HG02588 (cell line): ENCODE data around the gene F11.
"Not testable (repeated sequence)": the region's sequence is repeated elsewhere in the genome, so short reads cannot be mapped to it uniquely, and the experiment has no call there.

ENCODE experiments used
- ATAC-seq: cut with Tn5 transposase; IDR thresholded peaks from one replicate; pipeline ENCODE4 v1.9.1; 2021; ENCODE audit warnings: mild to moderate bottlenecking, moderate library complexity; ENCODE audit not compliant: unreplicated experiment

The F11 gene

DNA sequence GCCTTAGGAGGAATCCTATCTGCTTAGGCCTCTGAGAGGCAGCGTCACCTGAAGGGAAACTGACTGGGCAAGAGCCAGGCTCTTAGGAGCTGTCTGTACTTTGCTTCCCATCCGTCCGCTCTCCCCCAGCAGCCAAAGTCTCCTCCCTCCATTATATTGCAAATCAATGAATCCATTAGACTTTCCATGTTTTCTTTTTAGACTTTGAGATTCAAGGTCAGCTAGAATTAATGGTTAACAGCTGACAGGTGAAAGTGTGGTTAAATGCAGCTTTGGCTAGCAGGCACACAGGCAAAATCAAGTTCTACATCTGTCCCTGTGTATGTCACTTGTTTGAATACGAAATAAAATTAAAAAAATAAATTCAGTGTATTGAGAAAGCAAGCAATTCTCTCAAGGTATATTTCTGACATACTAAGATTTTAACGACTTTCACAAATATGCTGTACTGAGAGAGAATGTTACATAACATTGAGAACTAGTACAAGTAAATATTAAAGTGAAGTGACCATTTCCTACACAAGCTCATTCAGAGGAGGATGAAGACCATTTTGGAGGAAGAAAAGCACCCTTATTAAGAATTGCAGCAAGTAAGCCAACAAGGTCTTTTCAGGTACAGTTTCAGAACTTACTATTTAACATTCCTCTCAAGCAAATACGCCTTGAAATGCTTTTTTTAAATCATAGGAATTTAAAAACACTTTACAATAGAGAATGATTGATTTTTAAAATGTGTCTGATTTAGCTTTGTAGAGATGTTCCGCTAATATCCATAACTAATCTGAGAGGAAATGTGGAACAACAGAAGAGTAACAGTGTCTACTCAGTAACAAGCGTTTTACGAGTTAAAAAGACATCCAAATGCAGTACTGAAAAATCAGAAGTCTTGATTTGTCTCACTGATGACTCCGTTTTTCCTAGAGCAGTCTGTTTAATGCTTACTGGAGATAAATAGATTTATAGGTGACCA is at the start of gene F11:
Gene F11 (plus strand): TSS at position 507 of the 970 bp plus-strand sequence. CDS start 948 bp downstream, outside the sequence.
- ATAC-seq, result no peak

DNA sequence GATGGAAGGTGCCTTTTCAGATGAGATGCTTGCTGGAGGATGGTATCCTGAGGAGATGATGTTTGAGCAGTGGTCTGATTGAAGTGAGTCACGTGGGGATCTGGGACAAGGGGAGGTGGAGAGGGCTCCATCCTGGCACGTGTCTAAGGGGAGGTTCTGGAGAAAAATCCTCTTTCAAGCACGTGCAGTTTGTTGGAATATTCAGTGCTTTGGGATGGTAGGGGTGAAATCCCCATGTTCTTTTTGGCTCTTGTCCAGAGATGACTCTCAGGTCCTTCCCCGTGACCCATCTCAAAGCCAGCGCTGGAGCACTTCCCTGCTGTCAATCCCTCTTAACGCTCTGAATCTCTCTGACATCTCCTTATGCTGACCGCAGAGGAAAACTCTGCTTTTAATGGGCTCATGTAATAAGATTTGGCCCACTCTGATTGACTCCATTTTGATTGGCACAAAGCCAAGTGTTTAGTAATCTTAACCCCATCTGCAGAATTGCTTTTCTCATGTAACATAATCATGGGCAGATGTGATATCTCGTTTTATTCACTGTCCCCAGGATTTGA is 49.4 kb upstream of the F11 start:
- ATAC-seq, result no peak

DNA sequence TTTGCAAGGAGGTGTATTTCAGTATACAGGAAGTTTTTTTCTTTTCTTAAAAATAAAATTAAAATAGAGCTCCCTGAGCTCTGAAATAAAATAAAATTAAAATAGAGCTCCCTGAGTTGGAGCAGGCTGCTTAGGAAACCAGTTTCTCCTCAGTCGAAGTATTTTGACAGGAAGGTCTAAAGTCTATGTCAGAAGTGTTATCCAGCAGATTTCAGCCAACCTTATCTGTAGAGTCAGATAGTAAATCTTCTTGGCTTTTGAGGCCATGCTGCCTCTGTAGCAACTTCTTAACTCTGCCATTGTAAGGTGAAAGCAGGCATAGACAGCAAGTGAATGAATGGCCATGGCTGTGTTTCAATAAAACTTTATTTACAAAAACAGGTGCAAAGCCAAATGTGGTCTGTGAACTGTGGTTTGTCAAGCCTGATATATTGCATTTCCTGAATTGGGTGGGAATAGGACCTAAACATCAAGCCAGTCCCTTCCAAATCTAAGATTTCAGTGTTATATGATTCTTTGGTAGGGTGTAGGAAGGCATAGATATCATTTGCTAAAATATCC is 48.2 kb upstream of the F11 start:
- ATAC-seq, result no peak

DNA sequence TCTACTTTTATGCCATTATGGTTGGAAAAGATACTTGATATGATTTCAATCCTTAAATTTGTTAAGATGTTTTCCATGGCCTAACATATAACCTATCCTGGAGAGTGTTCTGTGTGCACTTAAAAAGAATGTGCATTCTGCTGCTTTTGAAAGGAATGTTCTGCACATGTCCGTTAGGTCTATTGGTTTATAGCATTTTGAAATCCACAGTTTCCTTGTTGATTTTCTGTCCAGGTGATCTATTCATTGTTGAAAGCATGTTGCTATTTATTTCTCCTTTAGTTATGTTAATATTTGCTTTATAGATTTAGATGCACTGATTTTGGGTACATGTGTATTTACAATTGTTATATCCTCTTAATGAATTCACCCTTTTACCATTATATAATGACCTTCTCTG is 44.4 kb upstream of the F11 start:
- no peak for ATAC-seq

DNA sequence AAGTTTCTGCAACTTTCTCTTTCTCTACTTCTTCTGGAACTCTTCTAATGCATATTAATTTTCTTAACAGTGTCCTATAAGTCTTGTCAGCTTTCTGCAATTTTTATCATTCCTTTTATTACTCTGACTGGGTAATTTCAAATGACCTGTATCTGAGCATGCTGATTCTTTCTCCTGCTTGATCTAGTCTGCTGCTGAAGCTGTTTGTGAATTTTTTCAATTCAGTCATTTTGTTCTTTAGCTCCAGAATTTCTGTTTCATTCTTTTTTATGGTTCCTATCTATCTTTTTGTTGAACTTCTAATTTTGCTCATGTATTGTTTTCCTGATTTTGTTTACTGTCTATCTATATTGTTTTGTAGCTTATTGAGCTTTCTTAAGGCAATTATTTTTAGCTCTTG is 40.1 kb upstream of the F11 start:
- ATAC-seq, result no peak

DNA sequence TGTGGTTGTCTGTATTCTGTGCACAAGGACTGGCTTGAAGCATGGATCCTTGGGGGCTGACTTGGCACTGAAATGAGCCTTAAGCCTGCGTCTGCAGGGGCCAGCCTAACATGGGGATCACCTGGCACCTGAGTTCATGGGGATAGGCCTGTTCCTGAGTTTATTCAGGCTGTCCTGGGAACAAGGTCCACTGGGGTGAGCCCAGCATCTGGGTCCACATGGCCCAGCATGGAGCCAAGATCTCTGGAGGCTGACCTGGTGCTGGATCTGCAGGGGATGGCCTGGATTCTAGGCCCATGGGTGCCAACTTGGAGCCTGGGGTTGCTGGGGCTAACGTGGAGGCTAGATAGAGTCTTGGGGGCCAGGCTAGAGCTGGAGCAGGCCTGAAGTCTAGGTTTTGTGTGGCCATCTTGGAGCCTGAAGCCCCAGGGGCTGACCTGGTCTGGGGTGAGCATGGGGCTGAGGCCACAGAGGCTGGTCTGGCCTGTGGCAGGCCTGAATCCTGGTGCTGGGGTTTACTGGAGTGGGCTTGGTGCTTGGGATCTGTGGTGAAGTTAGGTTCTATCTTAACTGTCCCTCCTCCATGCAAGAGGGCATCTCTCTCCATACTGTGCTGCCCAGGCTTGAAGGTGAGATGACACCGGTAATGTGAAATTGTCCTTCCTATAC is 39.3 kb upstream of the F11 start:
- no peak for ATAC-seq

DNA sequence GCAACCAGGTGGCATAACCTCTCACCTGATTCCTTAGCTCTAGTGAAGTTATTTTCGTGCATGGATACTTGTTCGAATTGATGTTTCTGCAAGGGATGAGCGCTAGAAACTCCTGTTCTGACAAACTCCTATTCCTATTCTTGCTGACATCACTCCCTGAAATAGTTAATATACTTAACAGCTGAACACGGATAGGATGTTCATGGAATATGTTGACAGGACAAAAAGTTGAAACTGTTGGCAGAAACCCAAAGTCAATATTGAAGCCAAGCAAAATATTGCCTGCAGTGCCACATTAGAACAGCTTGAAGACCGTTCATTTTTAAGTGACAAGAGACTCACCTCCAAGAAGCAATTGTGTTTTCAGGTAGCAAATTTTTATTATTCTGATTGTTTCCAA is 38.8 kb upstream of the F11 start, which contains the start of gene KLKB1:
Gene KLKB1 (plus strand): TSS at position 287 of the 400 bp plus-strand sequence. CDS start 689 bp downstream, outside the sequence.
- no peak for ATAC-seq

DNA sequence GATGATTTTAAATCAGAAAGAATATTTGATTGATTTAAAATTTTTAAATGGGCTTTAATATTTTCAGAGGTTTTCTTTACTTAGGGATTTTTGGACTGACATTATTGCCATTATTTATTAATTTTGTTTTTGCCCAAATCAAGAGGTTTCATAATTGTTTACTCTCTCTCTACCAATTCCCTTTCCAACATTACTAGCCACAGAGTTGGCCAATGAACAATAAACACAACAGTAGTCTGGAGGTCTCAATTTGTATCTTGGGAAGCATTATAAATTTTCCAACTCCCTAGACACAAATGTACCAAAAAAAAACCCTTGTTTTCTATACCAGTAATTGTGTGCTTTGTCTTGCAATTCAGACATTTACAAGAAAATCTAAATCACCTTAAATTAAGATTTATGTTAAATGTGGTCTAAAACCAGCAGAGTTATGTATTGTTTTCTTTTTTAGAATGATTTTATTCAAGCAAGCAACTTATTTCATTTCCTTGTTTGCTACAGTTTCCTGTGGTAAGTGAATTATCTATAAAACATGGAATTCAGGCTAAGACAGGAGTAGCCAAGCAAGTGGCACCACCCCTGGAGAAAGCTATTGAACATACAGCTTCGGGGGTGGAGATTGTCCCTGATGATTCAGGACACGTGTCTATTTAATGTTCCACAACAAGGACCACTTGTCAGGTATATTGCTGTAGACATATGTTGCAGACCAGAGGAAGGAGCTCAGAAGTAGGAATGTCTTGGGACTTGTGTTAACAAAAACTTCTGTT is 38.1 kb upstream of the F11 start:
- no peak for ATAC-seq

DNA sequence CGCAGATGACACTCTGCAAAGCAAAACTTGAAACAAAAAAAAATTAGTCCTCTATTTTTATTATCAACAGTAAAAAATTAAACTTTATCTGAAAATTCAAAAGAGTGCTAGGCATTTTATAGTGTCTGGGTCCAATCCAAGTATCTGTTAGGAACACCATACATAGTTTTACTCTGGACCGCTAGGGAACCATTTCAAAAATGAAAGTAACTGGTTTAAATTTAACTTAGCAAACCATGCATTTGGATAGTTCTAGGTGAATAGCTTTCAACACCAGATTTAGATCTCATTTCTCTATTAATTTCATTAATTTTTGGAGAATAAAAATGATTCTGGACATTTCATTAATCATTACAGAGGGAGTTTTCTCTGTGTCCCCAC is 37.5 kb upstream of the F11 start:
- no peak for ATAC-seq

DNA sequence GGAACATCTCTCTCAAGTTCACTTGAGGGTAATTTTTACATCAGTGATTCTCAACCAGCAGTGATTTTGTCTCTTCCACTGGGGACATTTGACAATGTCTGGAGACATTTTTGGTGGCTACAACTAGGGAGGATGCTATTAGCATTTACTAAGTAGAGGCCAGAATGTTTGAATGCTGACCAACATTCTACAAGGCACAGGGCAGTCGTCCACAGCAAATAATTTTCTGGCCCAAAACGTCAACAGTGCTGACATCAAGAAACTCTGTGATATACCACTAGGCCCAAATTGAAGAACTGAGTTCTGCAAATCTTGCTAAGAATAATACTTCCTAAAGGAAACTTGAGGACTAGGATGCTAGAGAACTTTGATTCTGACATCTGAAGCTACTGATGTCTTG is 31.6 kb upstream of the F11 start:
- ATAC-seq, result no peak

DNA sequence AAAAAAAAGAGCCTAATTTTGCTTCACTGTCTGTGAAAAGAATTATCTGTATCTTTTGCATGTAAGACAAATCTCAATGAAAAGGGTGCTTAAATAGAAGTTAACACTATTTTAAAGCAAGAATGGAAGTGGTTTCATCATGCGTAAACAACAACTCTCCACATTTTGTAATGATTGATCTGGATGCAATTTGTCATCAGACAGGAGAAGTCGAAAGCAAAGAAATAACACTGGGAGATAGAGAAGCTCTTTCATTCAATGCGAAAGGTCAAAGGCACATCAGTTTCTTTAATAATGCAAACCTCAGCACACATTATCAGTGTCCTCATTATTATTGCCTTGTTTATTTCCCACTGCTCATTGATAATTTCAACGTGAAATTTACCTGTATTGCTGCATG is 29.9 kb upstream of the F11 start:
- no peak for ATAC-seq

DNA sequence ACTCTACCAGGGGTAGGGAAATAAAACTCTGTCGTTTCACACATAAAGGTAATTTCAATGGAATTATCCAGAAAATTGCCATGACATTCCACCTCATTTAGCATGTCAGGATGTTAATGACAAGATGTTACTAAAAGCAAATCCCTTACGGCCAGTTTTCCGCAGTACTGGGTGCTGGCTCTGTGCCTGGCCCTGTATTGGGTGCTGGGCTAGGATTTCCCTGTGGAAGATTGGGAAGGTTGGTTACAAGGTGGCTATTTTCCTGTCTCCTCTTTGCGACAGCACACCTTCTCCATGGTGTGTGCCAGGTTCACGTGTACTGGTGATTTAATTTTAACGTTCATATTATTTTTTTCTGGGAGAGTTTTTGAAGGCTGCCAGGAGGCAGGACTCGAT is 25.5 kb upstream of the F11 start:
- ATAC-seq, result no peak

DNA sequence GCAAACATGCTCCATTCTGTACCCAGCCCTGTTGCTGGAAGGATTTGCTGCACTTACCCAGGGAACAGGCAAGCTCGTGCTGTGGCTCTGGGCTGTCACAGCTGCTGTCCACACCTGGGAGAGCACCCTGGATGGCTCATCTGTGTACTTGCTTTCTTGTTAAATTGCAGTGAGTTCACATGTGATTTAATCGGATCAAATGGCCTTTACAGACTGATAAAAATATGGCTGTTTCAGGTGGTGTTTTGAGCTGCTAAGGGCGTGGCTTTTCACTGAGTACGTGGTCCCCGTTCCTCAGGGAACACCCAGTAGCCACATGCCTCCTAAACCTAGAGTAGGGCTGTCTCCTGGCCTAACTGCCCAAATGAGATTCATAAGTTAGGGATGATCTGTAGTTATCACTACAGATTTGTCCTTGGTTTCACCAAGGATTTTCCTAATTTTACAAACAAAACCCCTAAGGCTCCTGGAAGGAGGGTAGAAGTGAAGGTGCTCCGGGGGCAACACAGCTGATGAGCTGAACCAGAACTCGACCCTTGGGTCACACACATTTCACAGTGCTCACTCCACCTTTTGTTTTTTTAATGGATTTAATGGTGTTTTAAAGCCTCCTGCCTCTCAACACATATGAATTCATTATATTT is 25.0 kb upstream of the F11 start:
- ATAC-seq, result no peak

DNA sequence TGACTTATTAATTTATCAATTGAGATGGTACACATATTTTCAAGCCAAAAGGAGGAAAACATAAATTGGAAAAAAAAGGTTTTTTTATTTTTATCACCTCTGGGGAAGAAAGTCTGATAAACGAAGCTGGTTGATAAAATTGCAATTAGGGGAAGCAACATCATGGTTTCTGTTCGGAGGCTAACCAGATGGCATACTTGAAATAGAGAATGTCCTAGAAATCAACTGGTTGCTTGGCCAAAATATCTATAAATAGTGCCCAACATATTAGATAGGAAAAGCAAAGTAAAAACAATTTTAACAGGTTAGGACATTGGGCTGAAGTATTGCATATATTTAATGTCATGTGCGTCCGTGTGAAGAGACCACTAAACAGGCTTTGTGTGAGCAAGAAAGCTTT is 24.4 kb upstream of the F11 start:
- no peak for ATAC-seq

DNA sequence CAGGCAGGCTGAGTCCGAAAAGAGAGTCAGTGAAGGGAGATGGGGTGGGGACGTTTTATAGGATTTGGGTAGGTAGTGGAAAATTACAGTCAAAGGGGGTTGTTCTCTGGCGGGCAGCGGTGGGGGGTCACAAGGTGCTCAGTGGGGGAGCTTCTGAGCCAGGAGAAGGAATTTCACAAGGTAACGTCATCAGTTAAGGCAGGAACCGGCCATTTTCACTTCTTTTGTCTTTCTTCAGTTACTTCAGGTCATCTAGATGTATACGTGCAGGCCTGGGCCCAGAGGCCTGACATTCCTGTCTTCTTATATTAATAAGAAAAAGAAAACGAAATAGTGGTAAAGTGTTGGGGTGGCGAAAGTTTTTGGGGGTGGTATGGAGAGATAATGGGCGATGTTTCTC is 24.0 kb upstream of the F11 start:
- not testable (repeated sequence) for ATAC-seq

DNA sequence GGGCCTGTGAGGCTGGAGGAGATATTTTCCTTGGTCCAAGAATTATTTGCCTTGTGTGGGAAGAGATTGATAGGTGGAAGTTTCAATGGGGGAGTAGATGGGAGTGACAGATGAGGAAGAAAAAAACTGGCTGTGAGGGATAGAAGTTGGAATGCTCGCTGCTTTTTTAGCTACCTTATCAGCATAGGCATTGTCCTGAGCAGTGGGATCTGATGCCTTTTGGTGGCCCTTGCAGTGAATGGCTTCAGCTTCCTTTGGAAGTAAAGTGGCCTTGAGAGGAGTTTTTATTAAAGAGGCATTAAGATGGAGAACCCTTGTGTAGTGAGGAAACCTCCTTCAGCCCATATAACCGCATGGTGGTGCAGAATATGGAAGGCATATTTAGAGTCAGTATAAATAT is 22.7 kb upstream of the F11 start:
- ATAC-seq, result no peak

DNA sequence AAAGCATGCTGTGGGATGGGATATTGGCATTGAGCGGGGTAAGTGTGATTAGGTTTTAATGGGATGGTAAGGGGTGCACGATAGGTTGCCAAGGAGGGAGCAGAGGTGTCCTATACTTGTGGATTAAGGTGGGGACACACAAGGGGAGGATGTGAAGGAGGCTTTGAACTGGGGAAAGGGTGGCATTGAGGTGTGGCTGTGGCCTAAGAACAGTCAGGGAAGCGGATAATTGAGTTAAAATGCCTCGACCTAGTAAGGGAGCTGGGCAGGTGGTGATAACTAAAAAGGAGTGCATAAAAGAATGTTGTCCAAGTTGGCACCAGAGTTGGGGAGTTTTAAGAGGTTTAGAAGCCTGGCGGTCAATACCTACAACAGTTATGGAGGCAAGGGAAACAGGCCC is 21.2 kb upstream of the F11 start:
- ATAC-seq, result no peak

DNA sequence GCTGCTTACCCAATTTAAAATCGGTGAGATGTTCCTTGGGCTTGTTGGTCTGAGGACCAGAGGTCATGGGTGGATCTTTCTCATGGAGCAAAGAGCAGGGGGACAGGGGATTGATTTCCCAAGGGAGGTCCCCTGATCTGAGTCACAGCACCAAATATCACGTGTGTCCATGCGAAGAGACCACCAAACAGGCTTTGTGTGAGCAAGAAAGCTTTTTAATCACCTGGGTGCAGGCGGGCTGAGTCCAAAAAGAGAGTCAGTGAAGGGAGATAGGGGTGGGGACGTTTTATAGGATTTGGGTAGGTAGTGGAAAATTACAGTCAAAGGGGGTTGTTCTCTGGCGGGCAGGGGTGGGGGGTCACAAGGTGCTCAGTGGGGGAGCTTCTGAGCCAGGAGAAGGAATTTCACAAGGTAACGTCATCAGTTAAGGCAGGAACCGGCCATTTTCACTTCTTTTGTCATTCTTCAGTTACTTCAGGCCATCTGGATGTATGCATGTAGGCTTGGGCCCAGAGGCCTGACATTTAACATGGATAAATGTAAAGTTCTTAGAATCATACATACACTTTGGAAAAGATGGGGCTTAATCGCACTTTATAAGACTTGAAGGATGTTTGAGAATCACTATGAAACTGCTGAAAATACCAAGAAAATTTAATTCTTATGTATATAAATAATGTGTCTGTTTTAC is 18.8 kb upstream of the F11 start:
- ATAC-seq, result not testable (repeated sequence)

DNA sequence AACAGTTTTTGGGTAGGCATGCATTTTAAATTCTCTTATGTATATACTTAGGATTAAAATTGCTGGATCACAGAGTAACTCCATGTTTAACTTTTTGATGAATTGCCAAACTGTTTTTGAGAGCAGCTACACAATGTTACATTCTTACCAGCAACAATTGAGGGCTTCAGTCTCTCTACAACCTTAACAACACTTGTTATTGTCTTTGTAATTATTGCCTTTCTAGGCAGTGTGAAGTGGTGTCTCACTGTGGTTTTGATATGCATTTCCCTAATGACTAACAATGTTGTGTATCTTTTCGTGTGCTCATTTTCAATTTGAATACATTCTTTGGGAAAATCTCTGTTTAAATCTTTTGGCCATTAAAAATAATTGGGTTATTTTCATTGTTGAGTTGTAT is 17.3 kb upstream of the F11 start:
- ATAC-seq, result no peak
